Esophagus squamous epithelium (tissue), 5 donors: ENCODE data around the gene KLK11. TPM values are rescaled to one million over a fixed set of nuclear protein-coding genes. Genes with fewer than 3 reads are reported as not detected.

ENCODE experiments used
- DNase-seq: peaks from one replicate; lab custom pipeline; 2025; lab: John Stamatoyannopoulos, UW
- H3K27ac ChIP-seq, 4 donors: fragments of 200-600 bp; sonication (generic); one replicate each; pipeline ENCODE4 v1.5.1; 2016 to 2019; ENCODE audit warnings: mild to moderate bottlenecking in 1 of 4
- H3K27me3 ChIP-seq, 4 donors: fragments of 200-600 bp; sonication (generic); 1 replicate in 3 of 4; 2 replicates in 1 of 4; pipeline versions ENCODE4 v1.5.1 to v1.6.0; 2017 to 2021; ENCODE audit warnings: antibody characterized with exemption in 1 of 4
- H3K36me3 ChIP-seq, 3 donors: fragments of 200-600 bp; sonication (generic); one replicate each; pipeline ENCODE4 v1.5.1; 2016 to 2019
- H3K4me1 ChIP-seq, 3 donors: fragments of 200-600 bp; sonication (generic); one replicate each; pipeline ENCODE4 v1.5.1; 2017 to 2019
- H3K4me3 ChIP-seq, 4 donors: fragments of 200-600 bp; sonication (generic); 1 replicate in 3 of 4; 2 replicates in 1 of 4; pipeline ENCODE4 v1.5.1; 2016 to 2019; ENCODE audit warnings: mild to moderate bottlenecking in 2 of 4, moderate library complexity in 1 of 4
- H3K9me3 ChIP-seq, 3 donors: fragments of 200-600 bp; sonication (generic); one replicate each; pipeline ENCODE4 v1.5.1; 2016 to 2019
- POLR2A ChIP-seq, 4 donors: fragments of 450-650 bp; IDR thresholded peaks; one replicate each; pipeline ENCODE4 v1.6.1; 2017; ENCODE audit warnings: antibody characterized with exemption in 4 of 4, mild to moderate bottlenecking in 4 of 4, moderate library complexity in 3 of 4
- WGBS, 2 donors: methylation state at CpG; one replicate each; pipeline ENCODE4 v1.1.5; 2018; 5-methylcytosine and 5-hydroxymethylcytosine counted together
- intact Hi-C: fragments of 100-400 bp; cut with DNase I; formaldehyde crosslinking; loops from one replicate; pipeline ENCODE4 v1.15.0; 2022
- total RNA-seq, 4 donors: library from RNA; depleted of rRNA; stranded (reverse); fragments of >200 nt; gene quantifications; one replicate each; pipeline ENCODE4 v1.1.0, GENCODE V29; 2016
- TF ChIP-seq, protein P1 (sequence below), 6 experiments: fragments of 450-650 bp in 4 of 6; fragments of 200-600 bp in 2 of 6; sonication (generic) in 2 of 6; IDR thresholded peaks; one replicate each; pipeline ENCODE4 v1.5.1; 2016 to 2019; ENCODE audit warnings: antibody characterized with exemption in 6 of 6, mild to moderate bottlenecking in 4 of 6, moderate library complexity in 4 of 6
- donor health status: DM: yes; HTN: yes; CAD: no.

Gene KLK11
- total RNA-seq, 4 donors from 2014 or later: 171 to 460 (median 244) TPM

- Histone ChIP-seq H3K27me3 (peaks cover 0 to 77% (median 0%) of the 10 kb centered on the region in 4 donors), H3K4me1 (peaks cover 5 to 33% (median 7%) of the 10 kb centered on the region in 3 donors), H3K27ac (no peak overlapping the region), H3K4me3 (no peak overlapping the region), H3K9me3 (no peaks in the 10 kb centered on the region), H3K36me3 (no peaks in the 10 kb centered on the region)
- TF ChIP-seq, protein P1, sequence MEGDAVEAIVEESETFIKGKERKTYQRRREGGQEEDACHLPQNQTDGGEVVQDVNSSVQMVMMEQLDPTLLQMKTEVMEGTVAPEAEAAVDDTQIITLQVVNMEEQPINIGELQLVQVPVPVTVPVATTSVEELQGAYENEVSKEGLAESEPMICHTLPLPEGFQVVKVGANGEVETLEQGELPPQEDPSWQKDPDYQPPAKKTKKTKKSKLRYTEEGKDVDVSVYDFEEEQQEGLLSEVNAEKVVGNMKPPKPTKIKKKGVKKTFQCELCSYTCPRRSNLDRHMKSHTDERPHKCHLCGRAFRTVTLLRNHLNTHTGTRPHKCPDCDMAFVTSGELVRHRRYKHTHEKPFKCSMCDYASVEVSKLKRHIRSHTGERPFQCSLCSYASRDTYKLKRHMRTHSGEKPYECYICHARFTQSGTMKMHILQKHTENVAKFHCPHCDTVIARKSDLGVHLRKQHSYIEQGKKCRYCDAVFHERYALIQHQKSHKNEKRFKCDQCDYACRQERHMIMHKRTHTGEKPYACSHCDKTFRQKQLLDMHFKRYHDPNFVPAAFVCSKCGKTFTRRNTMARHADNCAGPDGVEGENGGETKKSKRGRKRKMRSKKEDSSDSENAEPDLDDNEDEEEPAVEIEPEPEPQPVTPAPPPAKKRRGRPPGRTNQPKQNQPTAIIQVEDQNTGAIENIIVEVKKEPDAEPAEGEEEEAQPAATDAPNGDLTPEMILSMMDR (IDR thresholded peaks at IDR 0.05): no peak
- no peak for TF ChIP-seq POLR2A (IDR thresholded peaks at IDR 0.05)
- 53 to 68% methylated on average over 5 to 10 of the region's 13 CpGs for WGBS, 2 donors
- no peak for DNase-seq
- intact Hi-C loops: no loop called here
Observed at GRCh38 chr19:50980208-50980607, 46.2 kb downstream of the KLK11 start.

DNA sequence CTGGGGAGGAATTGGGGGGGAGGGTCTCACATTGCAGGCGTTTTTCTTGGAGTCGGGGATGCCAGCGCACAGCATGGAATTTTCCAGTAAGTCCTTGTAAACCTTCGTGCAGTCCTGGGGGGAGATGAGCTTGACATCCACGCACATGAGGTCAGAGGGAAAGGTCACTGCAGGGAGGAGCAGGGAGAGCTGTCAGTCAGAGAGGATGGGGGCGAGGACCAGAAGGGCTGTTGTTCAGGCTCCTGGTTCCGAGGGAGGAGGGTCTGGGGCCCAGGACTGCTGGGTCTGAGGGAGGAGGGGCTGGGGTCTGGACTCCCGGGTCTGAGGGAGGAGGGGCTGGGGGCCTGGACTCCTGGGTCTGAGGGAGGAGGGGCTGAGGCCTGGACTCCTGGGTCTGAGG, 46.7 kb downstream of the KLK11 start:
- Histone ChIP-seq H3K27me3 (peaks cover 0 to 77% (median 0%) of the 10 kb centered on the region in 4 donors), H3K27ac (no peak overlapping the region), H3K4me3 (no peak overlapping the region), H3K4me1 (peaks cover 5 to 34% (median 7%) of the 10 kb centered on the region in 3 donors), H3K9me3 (no peaks in the 10 kb centered on the region), H3K36me3 (no peaks in the 10 kb centered on the region)
- intact Hi-C loops: no loop called here
- DNase-seq: no peak
- 43 to 62% methylated on average over 5 to 6 of the region's 8 CpGs for WGBS, 2 donors
- TF ChIP-seq, protein P1 (IDR thresholded peaks at IDR 0.05): no peak
- TF ChIP-seq POLR2A (IDR thresholded peaks at IDR 0.05): no peak

DNA sequence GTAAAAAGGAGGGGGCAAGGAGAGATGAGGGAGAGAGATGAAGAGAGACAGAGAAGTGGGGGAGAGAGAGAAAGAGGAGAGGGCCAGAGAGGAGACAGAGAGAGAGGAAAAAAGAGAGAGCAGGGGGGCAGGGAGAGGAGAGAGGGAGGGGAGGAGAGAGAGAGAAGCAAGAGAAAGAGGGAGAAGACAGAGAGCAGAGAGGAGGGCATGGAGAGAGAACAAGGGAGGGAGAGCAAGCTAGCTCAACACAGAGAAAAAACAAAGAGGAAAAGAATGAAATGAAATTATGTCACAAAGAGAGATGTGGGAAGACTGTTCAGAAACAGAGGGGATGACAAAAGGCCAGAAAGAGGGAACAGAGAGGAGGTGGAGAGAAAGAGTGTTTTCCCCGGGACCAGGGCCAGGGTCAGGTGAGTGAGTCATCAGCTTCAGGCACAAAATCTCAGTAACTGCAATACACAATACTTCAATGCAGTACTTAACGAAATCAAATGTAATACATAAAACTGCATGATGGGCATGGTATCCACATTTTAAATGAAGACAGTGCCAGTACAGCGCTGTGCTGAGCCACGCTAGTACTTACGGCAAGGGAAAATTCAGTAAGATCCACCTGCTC, 47.5 kb downstream of the KLK11 start:
- Histone ChIP-seq H3K36me3 (no peaks in the 10 kb centered on the region), H3K9me3 (no peaks in the 10 kb centered on the region), H3K4me1 (peaks cover 5 to 30% (median 7%) of the 10 kb centered on the region in 3 donors), H3K27me3 (peaks cover 0 to 70% (median 0%) of the 10 kb centered on the region in 4 donors), H3K27ac (no peak overlapping the region), H3K4me3 (no peak overlapping the region)
- 23 to 32% methylated on average over 5 of the region's 5 CpGs for WGBS, 2 donors
- intact Hi-C loops: no loop called here
- DNase-seq: no peak
- no peak for TF ChIP-seq POLR2A (IDR thresholded peaks at IDR 0.05)
- TF ChIP-seq, protein P1 (IDR thresholded peaks at IDR 0.05): no peak

- no peak for DNase-seq
- H3K4me3 ChIP-seq: no peak overlapping the region
- WGBS, 2 donors: 58 to 62% methylated on average over 3 to 4 of the region's 4 CpGs
- H3K27ac ChIP-seq: no peak overlapping the region
- intact Hi-C loops: no loop called here
- H3K27me3 ChIP-seq: peaks cover 0 to 70% (median 0%) of the 10 kb centered on the region in 4 donors
- peaks cover 5 to 32% (median 7%) of the 10 kb centered on the region in 3 donors for H3K4me1 ChIP-seq
- no peak for TF ChIP-seq POLR2A (IDR thresholded peaks at IDR 0.05)
- TF ChIP-seq, protein P1 (IDR thresholded peaks at IDR 0.05): no peak
- no peaks in the 10 kb centered on the region for H3K9me3 ChIP-seq
- no peaks in the 10 kb centered on the region for H3K36me3 ChIP-seq
Observed at GRCh38 chr19:50977626-50978025, 48.8 kb downstream of the KLK11 start.

DNA sequence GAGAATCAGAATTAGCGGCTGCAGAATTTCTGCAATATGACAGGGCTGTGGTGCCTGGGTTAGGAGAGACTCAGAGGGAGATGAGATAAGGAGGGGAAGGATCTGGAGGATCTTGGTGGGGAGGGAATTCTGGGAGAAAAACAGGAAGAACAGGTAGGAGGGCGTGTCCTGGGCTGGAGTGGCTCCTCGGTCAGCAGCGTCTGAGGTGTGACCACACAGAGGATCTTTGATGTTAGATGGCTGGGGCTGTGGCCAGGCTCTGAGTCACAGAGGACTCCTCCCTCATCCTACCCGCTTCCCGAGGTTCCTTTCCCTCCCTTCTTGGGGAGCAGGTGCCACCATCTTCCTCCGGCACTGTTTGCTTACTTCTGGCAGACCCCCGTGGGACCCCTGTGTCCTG, 50.6 kb downstream of the KLK11 start:
- intact Hi-C loops: no loop called here
- peaks cover 8 to 37% (median 11%) of the 10 kb centered on the region in 3 donors for H3K4me1 ChIP-seq
- H3K27ac ChIP-seq: peak overlapping the region; percentile 55 to 77 (median 64)
- no peak overlapping the region for H3K4me3 ChIP-seq
- 8% methylated on average over 8 of the region's 8 CpGs for WGBS, 2 donors
- DNase-seq: no peak
- H3K9me3 ChIP-seq: no peaks in the 10 kb centered on the region
- TF ChIP-seq POLR2A (IDR thresholded peaks at IDR 0.05): no peak
- TF ChIP-seq, protein P1 (IDR thresholded peaks at IDR 0.05): no peak
- no peaks in the 10 kb centered on the region for H3K36me3 ChIP-seq
- H3K27me3 ChIP-seq: peaks cover 0 to 68% (median 0%) of the 10 kb centered on the region in 4 donors
